Body of pancreas (tissue), 4 donors: Measurements from ENCODE around the gene FMOD.

Experiments
- POLR2A ChIP-seq, 3 donors: fragments of 450-650 bp; IDR thresholded peaks; one replicate each; pipeline ENCODE4 v1.6.1; 2016; ENCODE audit warnings: antibody characterized with exemption in 3 of 3, mild to moderate bottlenecking in 2 of 3
- TF ChIP-seq, protein P1 (sequence below), 7 experiments: fragments of 450-650 bp in 4 of 7; fragments of 200-600 bp in 3 of 7; sonication (generic) in 3 of 7; IDR thresholded peaks; one replicate each; pipeline ENCODE4 v1.5.1; 2016 to 2019; ENCODE audit warnings: antibody characterized with exemption in 7 of 7

DNA sequence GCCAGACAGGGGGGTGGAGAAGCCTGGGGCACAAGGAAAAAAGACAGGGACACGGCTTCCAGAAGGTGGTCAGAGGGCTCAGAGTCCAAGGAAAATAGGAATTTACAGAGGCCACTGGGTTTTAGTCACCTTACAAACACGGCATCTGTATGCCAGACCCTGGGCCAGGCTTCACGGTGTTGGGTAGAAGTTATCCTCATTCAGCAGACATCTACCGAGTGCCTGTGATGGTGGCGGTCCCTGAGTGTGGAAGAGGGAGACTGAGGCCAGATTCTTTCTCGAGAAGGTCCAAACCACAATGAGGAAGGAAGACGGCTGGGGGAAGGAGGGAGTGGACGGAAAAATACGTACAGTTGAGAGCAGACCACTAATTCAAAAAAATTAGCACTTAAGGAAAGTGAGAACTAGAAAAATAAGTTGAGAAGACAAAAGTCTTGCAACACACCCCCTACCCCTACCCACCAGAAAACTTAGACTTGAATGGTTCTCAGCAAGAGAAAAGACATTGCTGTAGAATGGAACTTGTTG, 46.5 kb downstream of the FMOD start:
- no peak for TF ChIP-seq POLR2A (IDR thresholded peaks at IDR 0.05)
- TF ChIP-seq, protein P1, sequence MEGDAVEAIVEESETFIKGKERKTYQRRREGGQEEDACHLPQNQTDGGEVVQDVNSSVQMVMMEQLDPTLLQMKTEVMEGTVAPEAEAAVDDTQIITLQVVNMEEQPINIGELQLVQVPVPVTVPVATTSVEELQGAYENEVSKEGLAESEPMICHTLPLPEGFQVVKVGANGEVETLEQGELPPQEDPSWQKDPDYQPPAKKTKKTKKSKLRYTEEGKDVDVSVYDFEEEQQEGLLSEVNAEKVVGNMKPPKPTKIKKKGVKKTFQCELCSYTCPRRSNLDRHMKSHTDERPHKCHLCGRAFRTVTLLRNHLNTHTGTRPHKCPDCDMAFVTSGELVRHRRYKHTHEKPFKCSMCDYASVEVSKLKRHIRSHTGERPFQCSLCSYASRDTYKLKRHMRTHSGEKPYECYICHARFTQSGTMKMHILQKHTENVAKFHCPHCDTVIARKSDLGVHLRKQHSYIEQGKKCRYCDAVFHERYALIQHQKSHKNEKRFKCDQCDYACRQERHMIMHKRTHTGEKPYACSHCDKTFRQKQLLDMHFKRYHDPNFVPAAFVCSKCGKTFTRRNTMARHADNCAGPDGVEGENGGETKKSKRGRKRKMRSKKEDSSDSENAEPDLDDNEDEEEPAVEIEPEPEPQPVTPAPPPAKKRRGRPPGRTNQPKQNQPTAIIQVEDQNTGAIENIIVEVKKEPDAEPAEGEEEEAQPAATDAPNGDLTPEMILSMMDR (IDR thresholded peaks at IDR 0.05): no peak
